H9 (cell line): Measurements from ENCODE around the gene TJAP1. TPM values are rescaled to one million over a fixed set of nuclear protein-coding genes. Genes with fewer than 3 reads are reported as not detected.

ENCODE experiments used
- DNase-seq: peaks from one replicate; pipeline ENCODE4 v3.0.0-alpha.2; 2017
- H2AFZ ChIP-seq: one replicate; pipeline ENCODE4 v1.6.1; 2013; ENCODE audit warnings: mild to moderate bottlenecking, low read length, control low read depth, moderate library complexity
- H2AK5ac ChIP-seq: 2 replicates; pipeline ENCODE4 v1.6.1; 2013; ENCODE audit warnings: low read length, control low read depth, mixed read lengths; ENCODE audit not compliant: insufficient read length
- H2BK120ac ChIP-seq: one replicate; pipeline ENCODE4 v1.6.1; 2013; ENCODE audit warnings: low read depth, mild to moderate bottlenecking, low read length, control low read depth, inconsistent platforms; ENCODE audit not compliant: poor library complexity, severe bottlenecking
- H2BK12ac ChIP-seq: 2 replicates; pipeline ENCODE4 v1.6.1; 2013; ENCODE audit warnings: low read length, control low read depth, mixed read lengths, low read depth; ENCODE audit not compliant: insufficient read length
- H2BK15ac ChIP-seq: 2 replicates; pipeline ENCODE4 v1.6.1; 2013; ENCODE audit warnings: low read depth, low read length, control low read depth
- H2BK20ac ChIP-seq: one replicate; pipeline ENCODE4 v1.6.1; 2013; ENCODE audit warnings: low read depth, mild to moderate bottlenecking, low read length, control low read depth, inconsistent platforms; ENCODE audit not compliant: poor library complexity, severe bottlenecking
- H2BK5ac ChIP-seq: 2 replicates; pipeline ENCODE4 v1.6.1; 2013; ENCODE audit warnings: low read length, control low read depth, mixed read lengths; ENCODE audit not compliant: insufficient read length
- H3K14ac ChIP-seq: 2 replicates; pipeline ENCODE4 v1.6.1; 2013; ENCODE audit warnings: low read length, control low read depth; ENCODE audit not compliant: insufficient read depth
- H3K18ac ChIP-seq: 2 replicates; pipeline ENCODE4 v1.6.1; 2013; ENCODE audit warnings: low read depth, mild to moderate bottlenecking, mixed read lengths, low read length, control low read depth; ENCODE audit not compliant: insufficient read length
- H3K23ac ChIP-seq: 2 replicates; pipeline ENCODE4 v1.6.1; 2013; ENCODE audit warnings: low read length, control low read depth, mixed read lengths, low read depth; ENCODE audit not compliant: insufficient read length
- H3K23me2 ChIP-seq: 2 replicates; pipeline ENCODE4 v1.6.1; 2013; ENCODE audit warnings: low read depth, mild to moderate bottlenecking, mixed read lengths, low read length, control low read depth; ENCODE audit not compliant: insufficient read length, poor library complexity, severe bottlenecking
- H3K27ac ChIP-seq: 2 replicates; pipeline ENCODE4 v1.5.1; 2013; ENCODE audit warnings: low read length, control low read depth, mixed read lengths, low read depth; ENCODE audit not compliant: insufficient read length
- H3K27me3 ChIP-seq: 2 replicates; pipeline ENCODE4 v1.6.1; 2013; ENCODE audit warnings: low read length, control low read depth, inconsistent platforms; ENCODE audit not compliant: insufficient read depth
- H3K4ac ChIP-seq: 2 replicates; pipeline ENCODE4 v1.6.1; 2013; ENCODE audit warnings: low read depth, mild to moderate bottlenecking, control low read depth, inconsistent platforms, low read length, moderate library complexity
- H3K4me1 ChIP-seq: 2 replicates; pipeline ENCODE4 v1.6.1; 2013; ENCODE audit warnings: low read length, control low read depth, inconsistent platforms; ENCODE audit not compliant: insufficient read depth
- H3K4me2 ChIP-seq: 2 replicates; pipeline ENCODE4 v1.6.1; 2013; ENCODE audit warnings: low read length, control low read depth, mixed read lengths; ENCODE audit not compliant: insufficient read length, insufficient read depth
- H3K56ac ChIP-seq: 2 replicates; pipeline ENCODE4 v1.6.1; 2013; ENCODE audit warnings: low read depth, mild to moderate bottlenecking, mixed read lengths, low read length, control low read depth; ENCODE audit not compliant: insufficient read length
- H3K79me1 ChIP-seq: 2 replicates; pipeline ENCODE4 v1.6.1; 2013; ENCODE audit warnings: low read depth, mild to moderate bottlenecking, moderate library complexity, low read length, control low read depth, inconsistent platforms; ENCODE audit not compliant: insufficient read depth, poor library complexity, severe bottlenecking
- H3K79me2 ChIP-seq: 2 replicates; pipeline ENCODE4 v1.6.1; 2013; ENCODE audit warnings: low read length, control low read depth, inconsistent platforms; ENCODE audit not compliant: insufficient read depth
- H3K9ac ChIP-seq: 2 replicates; pipeline ENCODE4 v1.6.1; 2013; ENCODE audit warnings: low read length, control low read depth, mixed read lengths; ENCODE audit not compliant: insufficient read length; ENCODE audit errors: extremely low read depth
- H3K9me3 ChIP-seq: one replicate; pipeline ENCODE4 v1.6.1; 2013; ENCODE audit warnings: low read depth, low read length, inconsistent platforms; ENCODE audit not compliant: control insufficient read depth
- H3T11ph ChIP-seq: one replicate; pipeline ENCODE4 v1.6.1; 2013; ENCODE audit warnings: mild to moderate bottlenecking, low read length, control low read depth, inconsistent platforms
- H4K20me1 ChIP-seq: one replicate; pipeline ENCODE4 v1.6.1; 2013; ENCODE audit not compliant: control insufficient read depth, insufficient read length, insufficient read depth
- H4K5ac ChIP-seq: 2 replicates; pipeline ENCODE4 v1.6.1; 2013; ENCODE audit warnings: low read depth, mild to moderate bottlenecking, mixed read lengths, low read length, control low read depth; ENCODE audit not compliant: insufficient read length
- H4K8ac ChIP-seq: replicated peaks from 2 replicates; pipeline ENCODE4 v1.6.1; 2013; ENCODE audit warnings: low read length, control low read depth, mixed read lengths, low read depth; ENCODE audit not compliant: insufficient read length
- H4K91ac ChIP-seq: 2 replicates; pipeline ENCODE4 v1.6.1; 2013; ENCODE audit warnings: low read depth, mild to moderate bottlenecking, moderate library complexity, mixed read lengths, low read length, control low read depth; ENCODE audit not compliant: insufficient read length
- H3K27ac Mint-ChIP-seq, 3 experiments: 2 replicates in 2 of 3; 3 replicates in 1 of 3; pipeline ENCODE4 v1.8.0; 2020 to 2021; ENCODE audit warnings: mixed read lengths in 3 of 3, mild to moderate bottlenecking in 1 of 3, moderate library complexity in 1 of 3
- H3K27me3 Mint-ChIP-seq: 2 replicates; pipeline ENCODE4 v1.8.0; 2021; ENCODE audit warnings: low read depth, mild to moderate bottlenecking, moderate library complexity, mixed read lengths
- H3K36me3 Mint-ChIP-seq, 3 experiments: 2 replicates in 2 of 3; 3 replicates in 1 of 3; pipeline ENCODE4 v1.8.0; 2020 to 2021; ENCODE audit warnings: low read depth in 3 of 3, mixed read lengths in 3 of 3; ENCODE audit not compliant: insufficient read depth in 1 of 3
- H3K4me1 Mint-ChIP-seq, 2 experiments: 2 replicates each; pipeline ENCODE4 v1.8.0; 2020; ENCODE audit warnings: mixed read lengths in 2 of 2
- H3K4me3 Mint-ChIP-seq, 2 experiments: 2 replicates in 1 of 2; 3 replicates in 1 of 2; pipeline ENCODE4 v1.8.0; 2020 to 2021; ENCODE audit warnings: mild to moderate bottlenecking in 2 of 2, mixed read lengths in 2 of 2, moderate library complexity in 1 of 2
- H3K9me3 Mint-ChIP-seq, 2 experiments: 2 replicates in 1 of 2; 3 replicates in 1 of 2; pipeline ENCODE4 v1.8.0; 2020; ENCODE audit warnings: mild to moderate bottlenecking in 2 of 2, mixed read lengths in 2 of 2, moderate library complexity in 1 of 2
- CTCF ChIP-seq: fragments of 200-600 bp; sonication (generic); conservative IDR thresholded peaks from 3 replicates; pipeline ENCODE4 v1.8.0; 2021; ENCODE audit warnings: antibody characterized with exemption, mild to moderate bottlenecking
- WGBS: extraction: QIAGEN DNeasy Blood & Tissue Kit; methylation state at CpG from one replicate; pipeline ENCODE4 v1.1.7; 2013; ENCODE audit warnings: missing lambda C conversion rate, low lambda C conversion rate, mixed read lengths; ENCODE audit not compliant: insufficient read length; ENCODE audit errors: extremely low coverage; 5-methylcytosine and 5-hydroxymethylcytosine counted together
- total RNA-seq: library from RNA; stranded (reverse); gene quantifications from 2 replicates; pipeline ENCODE4 v1.2.1, GENCODE V29; 2021

Gene TJAP1
- total RNA-seq, 1 experiment from 2014 or later: 45.1 TPM

GRCh38 chr6:43451348-43451747 is 26.0 kb upstream of the TJAP1 start:
- H4K20me1 ChIP-seq: peaks cover 4% of the 10 kb centered on the region
- no CpG with 5 or more reads among the region's 4 CpGs for WGBS
- peaks cover 25% of the 10 kb centered on the region for H3K27me3 Mint-ChIP-seq

More at GRCh38 chr6:43451348-43451747, 26.0 kb upstream of the TJAP1 start:
- Histone ChIP-seq H3K4me2 (no peak overlapping the region), H3K23ac (no peak overlapping the region), H3K4me1 (no peaks in the 10 kb centered on the region), H3K27ac (no peak overlapping the region), H3K9me3 (no peaks in the 10 kb centered on the region), H3K18ac (no peak overlapping the region), H2BK20ac (no peak overlapping the region), H3K79me1 (no peaks in the 10 kb centered on the region), H3K79me2 (no peaks in the 10 kb centered on the region), H3K56ac (no peak overlapping the region), H3K9ac (no peak overlapping the region), H2BK12ac (no peak overlapping the region), H2BK120ac (no peak overlapping the region), H2BK15ac (no peak overlapping the region), H4K8ac (no peak overlapping the region), H2AFZ (no peak overlapping the region), H4K91ac (no peak overlapping the region), H4K5ac (no peak overlapping the region), H3K23me2 (peaks cover 14% of the 10 kb centered on the region), H3K14ac (no peak overlapping the region), H3K27me3 (peaks cover 8% of the 10 kb centered on the region; the same call in 1 of the 2 replicates), H2BK5ac (no peak overlapping the region), H2AK5ac (no peak overlapping the region), H3T11ph (no peak overlapping the region), H3K4ac (no peak overlapping the region)
- TF ChIP-seq CTCF: no peak
- H3K36me3 Mint-ChIP-seq: peaks cover 0 to 41% (median 40%) of the 10 kb centered on the region in 3 experiments; a peak in 5 of 7 replicates
- no peak overlapping the region for H3K4me3 Mint-ChIP-seq
- peaks cover 6 to 8% of the 10 kb centered on the region in 2 experiments for H3K4me1 Mint-ChIP-seq
- no peaks in the 10 kb centered on the region; a peak in 1 of 5 replicates for H3K9me3 Mint-ChIP-seq
- no peak overlapping the region for H3K27ac Mint-ChIP-seq
- no peak for DNase-seq
